ENCODE data around the gene IFNK. TPM values are rescaled to one million over a fixed set of nuclear protein-coding genes. Genes with fewer than 3 reads are reported as not detected.
"Not testable (repeated sequence)": the region's sequence is repeated elsewhere in the genome, so short reads cannot be mapped to it uniquely, and the experiment has no call there.

IFNK gene
- total RNA-seq, 3 donors from 2014 or later: not detected

DNA sequence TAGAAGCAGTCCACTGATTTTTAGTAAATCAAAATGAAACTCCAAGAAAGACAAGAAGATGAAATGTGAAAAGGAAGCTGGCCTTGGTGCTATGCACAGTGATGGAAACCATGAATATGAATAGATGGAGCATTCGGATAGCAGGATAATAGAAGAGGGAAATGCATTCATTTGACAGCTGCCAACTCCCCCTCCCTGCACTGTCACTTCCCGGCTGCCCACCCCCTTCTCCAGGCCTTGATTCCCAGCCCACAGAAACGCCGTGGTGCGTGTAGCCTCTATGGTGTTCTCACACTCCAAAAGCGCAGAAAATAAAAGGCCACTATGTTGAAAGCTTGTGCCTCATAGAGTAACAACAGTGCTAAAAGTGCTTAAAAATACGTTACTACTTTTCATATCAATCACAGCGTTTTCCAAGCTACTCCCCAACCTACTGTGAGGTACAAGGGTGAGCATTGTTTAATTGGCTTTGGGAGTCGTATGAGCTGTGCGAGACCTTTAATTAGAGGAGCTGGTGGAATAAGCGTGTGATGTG lies 26.1 kb upstream of the IFNK start:
- H3K4me3 Mint-ChIP-seq: no peak overlapping the region
- peaks cover 7% of the 10 kb centered on the region for H3K4me1 Mint-ChIP-seq (ENCODE audit: low read depth)
- peaks cover 3% of the 10 kb centered on the region for H3K9me3 Mint-ChIP-seq
- ATAC-seq: no peak
- DNase-seq: no peak
- H3K36me3 Mint-ChIP-seq (ENCODE audit: insufficient read depth): peaks cover 2% of the 10 kb centered on the region
- no peaks in the 10 kb centered on the region for H3K27me3 Mint-ChIP-seq (ENCODE audit: low read depth)

- Mint-ChIP-seq H3K9me3 (peaks cover 3% of the 10 kb centered on the region), H3K4me3 (no peak overlapping the region), H3K36me3 (ENCODE audit: insufficient read depth) (peaks cover 2% of the 10 kb centered on the region), H3K4me1 (ENCODE audit: low read depth) (peaks cover 7% of the 10 kb centered on the region), H3K27me3 (ENCODE audit: low read depth) (no peaks in the 10 kb centered on the region)
- ATAC-seq: peak; percentile 60 to 61
- no peak for DNase-seq
Measured at GRCh38 chr9:27499451-27499850, 24.6 kb upstream of the IFNK start.

DNA sequence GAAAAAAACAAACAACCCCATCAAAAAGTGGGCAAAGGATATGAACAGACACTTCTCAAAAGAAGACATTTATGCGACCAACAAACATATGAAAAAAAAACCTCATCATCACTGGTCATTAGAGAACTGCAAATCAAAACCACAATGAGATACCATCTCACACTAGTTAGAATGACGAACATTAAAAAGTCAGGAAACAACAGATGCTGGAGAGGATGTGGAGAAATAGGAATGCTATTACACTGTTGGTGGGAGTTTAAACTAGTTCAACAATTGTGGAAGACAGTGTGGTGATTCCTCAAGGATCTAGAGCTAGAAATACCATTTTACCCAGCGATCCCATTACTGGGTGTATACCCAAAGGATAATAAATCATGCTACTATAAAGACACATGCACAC lies 23.2 kb upstream of the IFNK start:
- DNase-seq; ATAC-seq; H3K4me1 Mint-ChIP-seq (ENCODE audit: low read depth); H3K27me3 Mint-ChIP-seq (ENCODE audit: low read depth); H3K36me3 Mint-ChIP-seq (ENCODE audit: insufficient read depth); H3K4me3 Mint-ChIP-seq; H3K9me3 Mint-ChIP-seq: not testable (repeated sequence)

DNA sequence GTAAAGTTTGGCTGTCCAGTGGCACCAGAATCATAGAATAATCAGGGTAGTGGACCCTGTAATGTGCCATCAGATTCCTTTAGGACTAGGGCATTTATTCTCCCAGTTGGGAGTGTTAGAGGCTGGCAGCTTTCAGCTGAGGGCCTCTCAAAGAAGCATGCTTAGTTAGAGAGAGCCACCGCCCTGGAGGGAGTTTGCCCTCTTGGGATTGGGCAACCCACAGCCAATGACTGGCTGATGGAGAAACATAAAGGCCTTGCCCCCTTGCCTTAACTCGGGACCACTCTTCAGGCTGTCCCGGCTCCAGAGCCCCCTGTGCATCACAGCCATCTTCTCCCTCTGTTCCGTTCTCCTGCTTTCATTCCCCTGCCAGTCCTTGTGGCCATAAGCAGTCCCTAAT lies 20.5 kb upstream of the IFNK start:
- peaks cover 3% of the 10 kb centered on the region for H3K9me3 Mint-ChIP-seq
- no peak overlapping the region for H3K4me3 Mint-ChIP-seq
- no peak for ATAC-seq
- no peak for DNase-seq
- peaks cover 9% of the 10 kb centered on the region for H3K4me1 Mint-ChIP-seq (ENCODE audit: low read depth)
- H3K36me3 Mint-ChIP-seq (ENCODE audit: insufficient read depth): peaks cover 2% of the 10 kb centered on the region
- H3K27me3 Mint-ChIP-seq (ENCODE audit: low read depth): no peaks in the 10 kb centered on the region

GRCh38 chr9:27504259-27504658 lies 19.8 kb upstream of the IFNK start:
- DNase-seq (no peak), ATAC-seq (no peak)
- Mint-ChIP-seq H3K36me3 (ENCODE audit: insufficient read depth) (peaks cover 2% of the 10 kb centered on the region), H3K4me1 (ENCODE audit: low read depth) (peaks cover 9% of the 10 kb centered on the region), H3K9me3 (peaks cover 3% of the 10 kb centered on the region), H3K4me3 (no peak overlapping the region), H3K27me3 (ENCODE audit: low read depth) (no peaks in the 10 kb centered on the region)

DNA sequence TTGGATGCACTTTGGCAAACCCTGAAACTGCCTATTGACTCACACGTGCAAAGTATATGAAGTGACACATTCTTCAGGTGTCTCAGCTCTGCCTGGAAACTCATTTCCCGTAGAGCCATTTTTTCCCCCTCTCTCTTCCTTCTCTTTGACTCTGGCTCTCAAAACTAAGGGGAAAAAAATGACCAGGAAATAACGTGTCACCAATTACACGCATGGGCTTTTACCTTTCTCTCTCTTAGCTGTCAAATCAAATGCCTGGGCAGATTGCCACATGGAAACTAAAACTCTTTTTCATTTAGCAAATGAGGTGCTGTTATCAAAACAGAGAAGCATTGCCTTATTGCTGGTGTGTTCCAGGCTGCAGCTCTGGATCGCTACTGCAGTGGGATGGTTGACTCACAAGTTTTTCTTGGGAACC lies 18.3 kb upstream of the IFNK start:
- no peaks in the 10 kb centered on the region for H3K27me3 Mint-ChIP-seq (ENCODE audit: low read depth)
- no peak for DNase-seq
- H3K4me1 Mint-ChIP-seq (ENCODE audit: low read depth): peaks cover 2% of the 10 kb centered on the region
- H3K4me3 Mint-ChIP-seq: no peak overlapping the region
- H3K9me3 Mint-ChIP-seq: peaks cover 3% of the 10 kb centered on the region
- peaks cover 2% of the 10 kb centered on the region for H3K36me3 Mint-ChIP-seq (ENCODE audit: insufficient read depth)
- ATAC-seq: peak; percentile 56 to 57

DNA sequence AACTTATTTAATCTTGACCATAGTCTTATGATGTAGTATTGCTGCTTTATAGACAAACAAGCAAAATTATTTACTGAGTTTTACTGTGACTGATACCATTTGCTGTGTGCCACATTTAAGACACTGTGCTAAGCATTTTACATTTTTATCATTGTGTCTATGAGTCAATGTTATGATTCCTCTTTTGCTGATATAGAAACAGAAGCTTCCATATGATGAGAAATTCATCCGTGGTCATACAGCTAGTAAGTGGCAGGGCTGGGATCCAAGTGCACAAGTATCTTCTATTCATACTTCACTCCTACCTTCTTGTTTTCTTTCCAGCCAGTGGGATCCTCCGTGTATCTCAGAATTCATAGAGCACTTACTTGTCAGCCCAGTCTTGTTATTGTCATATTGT lies 17.1 kb upstream of the IFNK start:
- Mint-ChIP-seq H3K36me3 (ENCODE audit: insufficient read depth) (no peaks in the 10 kb centered on the region), H3K4me3 (no peak overlapping the region), H3K27me3 (ENCODE audit: low read depth) (no peaks in the 10 kb centered on the region), H3K9me3 (no peaks in the 10 kb centered on the region), H3K4me1 (ENCODE audit: low read depth) (peaks cover 2% of the 10 kb centered on the region)
- ATAC-seq: no peak
- no peak for DNase-seq

DNA sequence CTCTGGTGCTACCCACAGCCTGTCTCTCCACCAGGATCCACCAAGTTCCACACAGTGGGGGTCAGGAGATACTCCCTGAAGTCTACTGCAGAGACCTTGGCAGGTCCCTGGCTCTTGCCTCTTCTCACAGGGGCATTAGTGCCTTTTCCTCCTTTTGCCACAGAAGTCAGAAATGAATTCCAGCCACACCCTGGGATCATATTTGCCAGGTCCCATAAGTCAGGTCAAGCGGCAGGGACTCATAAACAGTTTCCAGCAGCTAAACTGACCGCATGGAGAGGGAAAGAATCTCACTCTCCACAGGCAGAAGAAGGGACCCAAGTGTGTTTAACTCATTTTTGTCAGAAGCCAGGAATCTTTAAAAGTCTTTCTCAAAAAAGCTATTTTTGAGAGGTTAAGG lies 13.3 kb upstream of the IFNK start:
- H3K4me3 Mint-ChIP-seq: no peak overlapping the region
- no peak for ATAC-seq
- no peaks in the 10 kb centered on the region for H3K27me3 Mint-ChIP-seq (ENCODE audit: low read depth)
- H3K4me1 Mint-ChIP-seq (ENCODE audit: low read depth): peaks cover 2% of the 10 kb centered on the region
- H3K9me3 Mint-ChIP-seq: no peaks in the 10 kb centered on the region
- no peak for DNase-seq
- H3K36me3 Mint-ChIP-seq (ENCODE audit: insufficient read depth): peaks cover 1% of the 10 kb centered on the region

- no peak overlapping the region for H3K4me3 Mint-ChIP-seq
- H3K36me3 Mint-ChIP-seq (ENCODE audit: insufficient read depth): peaks cover 2% of the 10 kb centered on the region
- H3K9me3 Mint-ChIP-seq: no peaks in the 10 kb centered on the region
- DNase-seq (no peak), ATAC-seq (no peak)
- H3K27me3 Mint-ChIP-seq (ENCODE audit: low read depth): no peaks in the 10 kb centered on the region
- no peaks in the 10 kb centered on the region for H3K4me1 Mint-ChIP-seq (ENCODE audit: low read depth)
Measured at GRCh38 chr9:27511771-27512170, 12.3 kb upstream of the IFNK start.

DNA sequence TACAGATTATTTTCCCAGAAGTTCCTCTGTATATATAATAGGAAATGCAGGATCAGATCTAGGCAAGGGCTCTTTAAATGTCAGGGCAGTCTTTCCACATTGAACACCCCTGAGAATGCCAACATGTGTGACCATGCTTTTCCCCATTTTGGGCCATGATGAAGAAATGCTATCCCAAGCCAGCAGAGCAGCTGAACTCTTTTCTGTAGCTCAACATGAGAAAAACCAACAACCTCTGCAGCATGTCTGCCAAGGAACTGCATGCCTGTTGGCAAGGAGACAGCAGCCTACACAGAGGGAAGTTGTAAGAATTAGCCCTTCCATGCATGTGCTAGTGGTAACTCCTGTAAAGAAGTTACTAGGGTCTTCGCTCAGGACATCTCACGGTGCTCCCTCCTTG lies 9.5 kb upstream of the IFNK start:
- Mint-ChIP-seq H3K27me3 (ENCODE audit: low read depth) (no peaks in the 10 kb centered on the region), H3K9me3 (no peaks in the 10 kb centered on the region)

DNA sequence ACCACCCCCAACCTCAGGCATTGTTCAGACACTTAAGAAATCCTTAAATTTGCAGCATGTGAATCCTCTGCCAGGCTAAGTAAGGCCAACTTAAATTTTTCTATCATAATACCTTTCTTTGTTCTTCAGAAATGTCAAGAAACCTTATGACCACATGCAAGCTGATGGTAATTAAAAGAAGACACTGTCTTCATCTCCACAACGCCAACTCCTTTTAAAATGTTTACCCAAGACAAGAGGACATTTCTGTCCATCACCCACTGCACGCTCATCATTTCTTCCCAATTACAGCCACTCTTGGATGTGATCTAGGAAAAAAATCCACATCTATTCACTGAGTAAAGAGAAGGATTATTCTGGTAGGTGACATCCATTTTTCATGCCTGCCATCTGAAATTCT lies 6.1 kb upstream of the IFNK start:
- Mint-ChIP-seq H3K4me1 (ENCODE audit: low read depth) (no peaks in the 10 kb centered on the region), H3K27me3 (ENCODE audit: low read depth) (no peaks in the 10 kb centered on the region), H3K4me3 (no peak overlapping the region), H3K36me3 (ENCODE audit: insufficient read depth) (peaks cover 7% of the 10 kb centered on the region), H3K9me3 (no peaks in the 10 kb centered on the region)
- DNase-seq (no peak), ATAC-seq (no peak)

More for the DNA sequence above, 9.5 kb upstream of the IFNK start:
- H3K36me3 Mint-ChIP-seq (ENCODE audit: insufficient read depth): peaks cover 4% of the 10 kb centered on the region
- no peaks in the 10 kb centered on the region for H3K4me1 Mint-ChIP-seq (ENCODE audit: low read depth)
- DNase-seq: no peak
- no peak for ATAC-seq
- no peak overlapping the region for H3K4me3 Mint-ChIP-seq

GRCh38 chr9:27518809-27519208 lies 5.3 kb upstream of the IFNK start:
- Mint-ChIP-seq H3K4me3 (no peak overlapping the region), H3K27me3 (ENCODE audit: low read depth) (peaks cover 2% of the 10 kb centered on the region), H3K9me3 (no peaks in the 10 kb centered on the region), H3K36me3 (ENCODE audit: insufficient read depth) (peaks cover 9% of the 10 kb centered on the region), H3K4me1 (ENCODE audit: low read depth) (no peaks in the 10 kb centered on the region)
- ATAC-seq (no peak), DNase-seq (no peak)

GRCh38 chr9:27519466-27520465 lies 4.3 kb upstream of the IFNK start:
- ATAC-seq (no peak), DNase-seq (no peak)
- Mint-ChIP-seq H3K4me1 (ENCODE audit: low read depth) (no peaks in the 10 kb centered on the region), H3K27me3 (ENCODE audit: low read depth) (peaks cover 2% of the 10 kb centered on the region), H3K9me3 (no peaks in the 10 kb centered on the region), H3K4me3 (no peak overlapping the region), H3K36me3 (ENCODE audit: insufficient read depth) (peaks cover 9% of the 10 kb centered on the region)

GRCh38 chr9:27520986-27521385 lies 3.1 kb upstream of the IFNK start:
- peaks cover 7% of the 10 kb centered on the region for H3K36me3 Mint-ChIP-seq (ENCODE audit: insufficient read depth)
- H3K9me3 Mint-ChIP-seq: no peaks in the 10 kb centered on the region
- ATAC-seq (no peak), DNase-seq (no peak)
- H3K4me1 Mint-ChIP-seq (ENCODE audit: low read depth): no peaks in the 10 kb centered on the region
- H3K27me3 Mint-ChIP-seq (ENCODE audit: low read depth): peaks cover 2% of the 10 kb centered on the region
- H3K4me3 Mint-ChIP-seq: no peak overlapping the region

DNA sequence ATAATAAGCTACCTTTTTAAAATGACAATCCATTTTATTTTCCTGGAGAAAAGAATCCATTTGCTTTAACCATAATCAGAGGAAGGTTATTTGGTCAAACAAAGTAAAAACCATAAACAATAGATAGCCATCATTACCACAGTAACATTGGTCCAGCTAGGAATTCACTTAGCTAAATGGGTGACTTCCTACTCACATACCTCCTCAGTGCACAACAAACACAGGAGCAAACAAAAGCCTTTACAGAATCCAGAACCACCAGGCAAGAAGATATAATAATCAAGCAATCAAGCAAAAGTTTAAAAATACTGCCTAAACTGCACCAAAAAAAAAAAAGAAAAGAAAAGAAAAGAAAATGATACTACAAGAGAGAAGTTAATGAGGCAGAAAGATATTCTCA lies 949 bp upstream of the IFNK start:
- peaks cover 5% of the 10 kb centered on the region for H3K36me3 Mint-ChIP-seq (ENCODE audit: insufficient read depth)
- H3K4me3 Mint-ChIP-seq: no peak overlapping the region
- DNase-seq (no peak), ATAC-seq (no peak)
- no peaks in the 10 kb centered on the region for H3K9me3 Mint-ChIP-seq
- peaks cover 11% of the 10 kb centered on the region for H3K27me3 Mint-ChIP-seq (ENCODE audit: low read depth)
- H3K4me1 Mint-ChIP-seq (ENCODE audit: low read depth): peaks cover 5% of the 10 kb centered on the region
